HEK293 (cell line): ENCODE measurements around the gene SBK2.
A peak's percentile ranks its signal among the peaks of the same experiment; 100 is the strongest.

Source experiments
- CTCF ChIA-PET: fragments of 350-600 bp; formaldehyde crosslinking; extraction: SDS; loops from one replicate; lab custom pipeline; 2021; ENCODE audit warnings: antibody characterized with exemption; lab: Yijun Ruan, JAX
- POLR2A ChIA-PET: fragments of 300-600 bp; formaldehyde crosslinking; extraction: SDS; loops from one replicate; lab custom pipeline; 2020; ENCODE audit warnings: antibody characterized with exemption, inconsistent platforms; lab: Yijun Ruan, JAX
- H3K27ac ChIP-seq: fragments of 200-500 bp; sonication (Bioruptor generic); 2 replicates; pipeline ENCODE4 v1.5.1; 2014; ENCODE audit warnings: low read depth, low read length, control low read depth, inconsistent platforms; ENCODE audit errors: extremely low read depth
- H3K36me3 ChIP-seq, 2 experiments: fragments of 200-500 bp in 1 of 2; sonication (Bioruptor generic) in 1 of 2; 1 replicate in 1 of 2; 2 replicates in 1 of 2; pipeline ENCODE4 v1.5.1; 2014 to 2017; ENCODE audit warnings: inconsistent platforms in 2 of 2, low read length in 2 of 2; ENCODE audit not compliant: control insufficient read depth in 2 of 2, insufficient read depth in 1 of 2
- H3K4me1 ChIP-seq: fragments of 200-500 bp; sonication (Bioruptor generic); 2 replicates; pipeline ENCODE4 v1.5.1; 2014; ENCODE audit warnings: mild to moderate bottlenecking, low read length, inconsistent platforms; ENCODE audit not compliant: control insufficient read depth, insufficient read depth
- H3K4me3 ChIP-seq: 2 replicates; pipeline ENCODE4 v1.5.1; 2011; ENCODE audit warnings: low read depth, mild to moderate bottlenecking, control low read depth, low read length, moderate library complexity
- H3K9me3 ChIP-seq: fragments of 200-500 bp; sonication (Bioruptor generic); 2 replicates; pipeline ENCODE4 v1.5.1; 2014; ENCODE audit warnings: low read depth, low read length, inconsistent platforms; ENCODE audit not compliant: control insufficient read depth, insufficient read depth
- GLIS1 ChIP-seq: fragments of 450-650 bp; formaldehyde crosslinking; IDR thresholded peaks from 2 replicates; pipeline ENCODE4 v1.5.1; 2016; ENCODE audit warnings: missing biosample characterization, missing genetic modification characterization
- OSR2 ChIP-seq: fragments of 450-650 bp; formaldehyde crosslinking; IDR thresholded peaks from 2 replicates; pipeline ENCODE4 v1.5.1; 2016; ENCODE audit warnings: missing biosample characterization, missing genetic modification characterization
- SP2 ChIP-seq: fragments of 450-650 bp; formaldehyde crosslinking; IDR thresholded peaks from 2 replicates; pipeline ENCODE4 v1.5.1; 2016; ENCODE audit warnings: missing biosample characterization, missing genetic modification characterization
- TSHZ1 ChIP-seq: fragments of 450-650 bp; formaldehyde crosslinking; IDR thresholded peaks from 2 replicates; pipeline ENCODE4 v1.5.1; 2016; ENCODE audit warnings: missing biosample characterization, missing genetic modification characterization, borderline replicate concordance
- ZBTB6 ChIP-seq: fragments of 450-650 bp; formaldehyde crosslinking; IDR thresholded peaks from 2 replicates; pipeline ENCODE4 v1.5.1; 2017; ENCODE audit warnings: missing biosample characterization, missing genetic modification characterization
- ZNF138 ChIP-seq: fragments of 450-650 bp; formaldehyde crosslinking; IDR thresholded peaks from 2 replicates; pipeline ENCODE4 v1.5.1; 2016; ENCODE audit warnings: missing biosample characterization, missing genetic modification characterization, borderline replicate concordance
- ZNF146 ChIP-seq: fragments of 450-650 bp; formaldehyde crosslinking; IDR thresholded peaks from 2 replicates; pipeline ENCODE4 v1.5.1; 2016; ENCODE audit warnings: missing biosample characterization, missing genetic modification characterization
- ZNF19 ChIP-seq: fragments of 450-650 bp; formaldehyde crosslinking; IDR thresholded peaks from 2 replicates; pipeline ENCODE4; 2016; ENCODE audit warnings: missing biosample characterization, missing genetic modification characterization, low read depth
- ZNF214 ChIP-seq: fragments of 450-650 bp; formaldehyde crosslinking; IDR thresholded peaks from 2 replicates; pipeline ENCODE4 v1.5.1; 2017; ENCODE audit warnings: missing biosample characterization, mild to moderate bottlenecking, missing genetic modification characterization, borderline replicate concordance
- ZNF221 ChIP-seq: fragments of 450-650 bp; formaldehyde crosslinking; IDR thresholded peaks from 2 replicates; pipeline ENCODE4 v1.5.1; 2017; ENCODE audit warnings: missing biosample characterization, missing genetic modification characterization, borderline replicate concordance
- ZNF248 ChIP-seq: fragments of 450-650 bp; formaldehyde crosslinking; IDR thresholded peaks from 2 replicates; pipeline ENCODE4 v1.5.1; 2017; ENCODE audit warnings: missing biosample characterization, missing genetic modification characterization
- ZNF362 ChIP-seq: fragments of 450-650 bp; formaldehyde crosslinking; IDR thresholded peaks from 2 replicates; pipeline ENCODE4 v1.5.1; 2016; ENCODE audit warnings: missing biosample characterization, missing genetic modification characterization
- ZNF394 ChIP-seq: fragments of 450-650 bp; formaldehyde crosslinking; IDR thresholded peaks from 2 replicates; pipeline ENCODE4 v1.5.1; 2016; ENCODE audit warnings: missing biosample characterization, missing genetic modification characterization, mild to moderate bottlenecking, moderate library complexity, borderline replicate concordance
- ZNF555 ChIP-seq: fragments of 450-650 bp; formaldehyde crosslinking; conservative IDR thresholded peaks from 2 replicates; pipeline ENCODE4 v1.5.1; 2017; ENCODE audit warnings: missing biosample characterization, mild to moderate bottlenecking, missing genetic modification characterization, inconsistent platforms
- ZNF596 ChIP-seq: fragments of 450-650 bp; IDR thresholded peaks from 2 replicates; pipeline ENCODE4 v1.5.0; 2018; ENCODE audit warnings: missing biosample characterization, mild to moderate bottlenecking, missing genetic modification characterization, moderate library complexity
- ZNF677 ChIP-seq: fragments of 450-650 bp; IDR thresholded peaks from 2 replicates; pipeline ENCODE4 v1.5.0; 2018; ENCODE audit warnings: missing biosample characterization, mild to moderate bottlenecking, missing genetic modification characterization, moderate library complexity

Gene SBK2

GRCh38 chr19:55481148-55481793 is 55.7 kb downstream of the SBK2 start:
- ChIA-PET POLR2A (interaction anchor here (0.5 kb wide), 1 partner anchor 119 kb away, joined by 4 read pairs; the partner anchor contains the start of gene ZNF524), CTCF (interaction anchor here (1.0 kb wide), 1 partner anchor 22 kb away, joined by 3 read pairs; no protein-coding TSS in a partner anchor)
- TF ChIP-seq ZNF677 (tag by site-specific recombination) (no peak), ZNF214 (tag by site-specific recombination) (no peak), ZBTB6 (tag by site-specific recombination) (no peak), OSR2 (tag by site-specific recombination) (no peak), TSHZ1 (tag by site-specific recombination) (no peak), GLIS1 (tag by site-specific recombination) (no peak), SP2 (tag by site-specific recombination) (no peak), ZNF248 (tag by site-specific recombination) (no peak), ZNF555 (tag by site-specific recombination) (no peak), ZNF596 (no peak), ZNF146 (tag by site-specific recombination) (no peak), ZNF221 (no peak), ZNF394 (no peak)
- H3K4me3 ChIP-seq: no peak overlapping the region
- H3K9me3 ChIP-seq: no peaks in the 10 kb centered on the region
- peaks cover 0 to 9% of the 10 kb centered on the region in 2 experiments; a peak in 1 of 3 replicates for H3K36me3 ChIP-seq
- no peak overlapping the region for H3K27ac ChIP-seq
- peaks cover 16% of the 10 kb centered on the region for H3K4me1 ChIP-seq

- Histone ChIP-seq H3K36me3 (peaks cover 0 to 9% of the 10 kb centered on the region in 2 experiments; a peak in 1 of 3 replicates), H3K9me3 (no peaks in the 10 kb centered on the region), H3K4me1 (peaks cover 11% of the 10 kb centered on the region; the same call in 1 of the 2 replicates), H3K4me3 (no peak overlapping the region), H3K27ac (no peak overlapping the region)
- TF ChIP-seq ZNF362 (tag by site-specific recombination) (peak; percentile 64; the same call in 1 of the 2 replicates), ZNF138 (tag by site-specific recombination) (no peak), ZNF19 (no peak)
- ChIA-PET CTCF (interaction anchor here (1.1 to 7.0 kb wide), 3 partner anchors 12 to 25 kb away, joined by 5 to 85 read pairs (median 63); no protein-coding TSS in a partner anchor), POLR2A (interaction anchor here (1.1 kb wide), 2 partner anchors 18 to 120 kb away, joined by 4 read pairs; partner anchors contain the start of genes FIZ1 and ISOC2)
Observed at GRCh38 chr19:55479451-55480230, 57.3 kb downstream of the SBK2 start.
